ENCODE data around the gene NMRK1. TPM values are rescaled to one million over a fixed set of nuclear protein-coding genes. Genes with fewer than 3 reads are reported as not detected.

NMRK1 gene
- total RNA-seq, 1 experiment from 2014 or later = 7.8 TPM

DNA sequence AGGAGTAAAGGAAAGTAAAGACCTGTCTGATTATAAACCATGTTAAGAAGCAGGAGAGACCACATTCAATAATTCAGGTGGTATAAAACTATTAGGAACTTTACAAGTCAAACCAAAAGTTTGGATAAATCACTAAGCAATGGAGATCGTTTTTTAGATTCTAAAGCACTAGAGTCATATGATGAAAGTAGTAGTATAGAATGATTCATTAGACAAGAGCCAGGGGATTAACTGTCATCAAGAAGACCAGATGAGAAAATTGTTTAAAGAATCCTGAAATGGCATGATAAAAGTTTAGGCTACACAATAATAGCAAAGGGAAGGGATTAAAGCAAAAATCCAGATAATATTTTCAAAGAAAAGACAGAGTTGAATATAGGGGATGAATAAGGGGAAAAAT is 46.9 kb downstream of the NMRK1 start:
- Histone ChIP-seq H3K4me1 (ENCODE audit: control insufficient read depth in 1 of 2, insufficient read depth in 2 of 2, low read length in 2 of 2) (no peaks in the 10 kb centered on the region), H3K9me2 (ENCODE audit: insufficient read depth) (no peaks in the 10 kb centered on the region), H4K20me1 (ENCODE audit: insufficient read depth) (no peaks in the 10 kb centered on the region), H3K4me3 (replicated peaks in 1 of 2; ENCODE audit: low read depth in 1 of 2, low read length in 2 of 2) (no peak overlapping the region), H3K27ac (ENCODE audit: low read depth, low read length) (no peak overlapping the region), H3K4me2 (ENCODE audit: low read length) (no peak overlapping the region), H2AFZ (ENCODE audit: low read depth, low read length, poor library complexity, severe bottlenecking) (no peak overlapping the region), H3K79me2 (ENCODE audit: insufficient read depth, low read length) (no peaks in the 10 kb centered on the region), H3K27me3 (ENCODE audit: insufficient read depth, low read length) (no peaks in the 10 kb centered on the region), H3K9ac (ENCODE audit: low read length) (no peak overlapping the region), H3K9me3 (ENCODE audit: control insufficient read depth in 1 of 2, insufficient read depth in 1 of 2, low read depth in 1 of 2, low read length in 2 of 2) (no peaks in the 10 kb centered on the region), H3K36me3 (ENCODE audit: control insufficient read depth in 1 of 2, insufficient read depth in 2 of 2, low read length in 2 of 2) (no peaks in the 10 kb centered on the region)
- intact Hi-C loops (cut with micrococcal nuclease) = no loop called here
- BruUV-seq (replicated peaks) = no TSS peak
- ATAC-seq (no peak), DNase-seq (ENCODE audit: low read depth, low spot score) (no peak)
- ChIA-PET CTCF (no interaction called here), RAD21 (ENCODE audit: low non-redundant PET in 1 of 2, low total read pairs in 2 of 2, uncharacterized antibody in 2 of 2, unreplicated experiment in 2 of 2) (no interaction called here), POLR2A (interaction anchor here (1.0 kb wide), 1 partner anchor 13 kb away, joined by 4 read pairs; the partner anchor contains the start of gene CARNMT1)
- no peak for TF ChIP-seq MAX (IDR thresholded peaks at IDR 0.05)
- no peak for TF ChIP-seq ELF1 (IDR thresholded peaks at IDR 0.05; ENCODE audit: borderline replicate concordance, low read depth)
- no peak for TF ChIP-seq SRF (IDR thresholded peaks at IDR 0.05; ENCODE audit: low read depth)
- no peak for TF ChIP-seq TCF7L2 (IDR thresholded peaks at IDR 0.05; ENCODE audit: borderline replicate concordance, extremely low read depth, insufficient read depth, insufficient read length)
- TF ChIP-seq RAD21 (IDR thresholded peaks at IDR 0.05; ENCODE audit: low read depth) = no peak
- no peak for TF ChIP-seq CBX3 (IDR thresholded peaks at IDR 0.05; ENCODE audit: low read depth)
- no peak for TF ChIP-seq JUND (IDR thresholded peaks at IDR 0.05)
- no peak for TF ChIP-seq ZBTB33 (IDR thresholded peaks at IDR 0.05; ENCODE audit: extremely low read depth, insufficient replicate concordance, low read length)
- TF ChIP-seq EZH2 (IDR thresholded peaks at IDR 0.05) = no peak
- no peak for TF ChIP-seq ATF3 (IDR thresholded peaks at IDR 0.05)
- no peak for TF ChIP-seq CTCF (IDR thresholded peaks at IDR 0.05 in 2 of 3, conservative IDR thresholded peaks at IDR 0.05 in 1 of 3; ENCODE audit: borderline replicate concordance in 1 of 3, insufficient read depth in 1 of 3, low read depth in 2 of 3, low read length in 2 of 3)
- TF ChIP-seq FOSL1 (IDR thresholded peaks at IDR 0.05; ENCODE audit: low read depth) = no peak
- no peak for TF ChIP-seq POLR2A (IDR thresholded peaks at IDR 0.05; ENCODE audit: borderline replicate concordance, extremely low read depth, insufficient read depth, insufficient read length)
- no peak for TF ChIP-seq SP1 (IDR thresholded peaks at IDR 0.05; ENCODE audit: low read depth)

Data from HCT116 (cell line).